SHP77 treated with DMSO at 0.1 percent for 48 hours (cell line): Measurements from ENCODE around the gene KBTBD4.

Experiments used
- DNase-seq: peaks from one replicate; lab custom pipeline; 2025; lab: John Stamatoyannopoulos, UW

The KBTBD4 gene

DNA sequence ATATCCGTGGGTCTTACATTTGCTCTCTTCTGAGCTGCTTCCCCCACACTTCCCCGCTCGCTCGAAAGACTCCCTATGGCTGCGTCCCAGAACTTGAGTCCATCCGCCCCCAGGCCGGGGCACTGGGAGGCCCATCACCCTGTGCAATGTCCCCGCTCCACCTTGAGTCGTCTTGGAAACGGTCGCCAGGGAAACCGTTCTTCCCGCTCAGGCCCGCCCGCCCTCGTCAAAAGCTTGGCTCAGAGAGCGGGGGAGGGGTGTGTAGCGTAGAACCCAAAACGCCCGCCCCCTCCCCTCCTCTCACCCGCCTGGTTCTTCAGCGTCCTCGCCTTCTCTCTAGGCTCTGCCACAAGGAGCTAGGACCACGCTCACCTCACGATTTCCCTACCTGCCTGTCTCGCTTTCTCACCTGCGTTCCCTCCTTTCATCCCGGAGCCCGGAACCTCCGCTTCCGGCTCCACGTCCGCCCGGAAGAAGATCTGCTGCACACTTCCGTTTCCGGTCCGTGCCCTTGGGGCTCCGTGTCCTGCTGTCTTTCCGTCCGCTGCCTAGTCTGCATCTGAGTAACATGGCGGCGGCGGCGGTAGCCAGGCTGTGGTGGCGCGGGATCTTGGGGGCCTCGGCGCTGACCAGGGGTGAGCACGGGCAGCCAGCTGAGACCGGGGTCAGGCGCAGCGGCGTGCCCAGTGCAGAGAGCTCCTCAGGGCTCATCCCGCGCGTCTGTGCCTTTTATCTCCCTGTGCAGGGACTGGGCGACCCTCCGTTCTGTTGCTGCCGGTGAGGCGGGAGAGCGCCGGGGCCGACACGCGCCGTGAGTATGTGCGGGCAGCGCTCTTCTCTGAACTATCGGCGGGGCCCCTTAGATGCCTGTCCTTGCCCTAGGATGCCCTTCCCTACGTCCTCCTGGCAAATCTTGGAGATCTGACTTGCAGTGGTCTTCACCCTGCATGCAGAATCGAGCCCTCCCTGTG is at the start of gene KBTBD4, which contains the start of gene NDUFS3:
KBTBD4 (minus strand) TSS at position 447 of the 971 bp plus-strand sequence; CDS start at position 428, 19 bp downstream.
NDUFS3 (plus strand) TSS at position 551 of the 971 bp plus-strand sequence; CDS start at position 569, 18 bp downstream.
- DNase-seq = peak; percentile 91

DNA sequence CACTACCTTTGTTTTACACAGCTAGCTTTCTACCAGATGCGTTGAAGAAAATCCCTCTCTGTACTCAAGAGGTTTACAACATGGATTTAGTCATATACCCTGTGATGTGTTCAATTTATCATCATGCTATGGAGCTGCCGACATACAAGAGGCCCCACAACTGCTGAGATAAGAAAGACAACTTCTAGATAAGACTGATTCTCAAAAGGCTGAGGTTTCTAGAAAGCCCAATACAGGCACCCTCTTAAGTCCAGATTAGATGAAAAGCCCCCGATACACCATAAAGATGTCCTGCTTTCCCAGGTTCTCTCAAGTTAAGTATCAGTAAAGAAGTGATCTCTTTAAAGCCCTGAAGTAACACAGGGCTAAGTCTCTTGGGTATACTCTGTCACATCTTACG is 49.3 kb upstream of the KBTBD4 start:
- no peak for DNase-seq

DNA sequence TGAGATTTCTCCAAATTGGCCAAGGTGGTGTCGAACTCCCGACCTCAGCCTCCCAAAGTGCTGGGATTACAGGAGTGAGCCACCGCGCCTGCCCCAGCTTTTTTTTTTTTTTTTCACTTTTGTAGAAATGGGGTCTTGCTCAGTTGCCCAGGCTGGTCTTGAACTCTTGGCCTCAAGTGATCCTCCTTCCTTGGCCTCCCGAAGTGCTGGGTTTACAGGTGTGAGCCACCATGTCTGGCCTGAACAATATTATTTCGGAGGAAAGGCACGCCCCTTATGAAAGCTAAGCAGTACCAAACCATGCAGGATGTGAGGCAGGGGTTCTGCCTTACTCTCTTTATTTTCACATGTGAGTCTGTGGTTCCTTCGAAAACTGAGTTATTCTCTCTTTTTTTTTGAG is 47.5 kb upstream of the KBTBD4 start:
- no peak for DNase-seq

DNA sequence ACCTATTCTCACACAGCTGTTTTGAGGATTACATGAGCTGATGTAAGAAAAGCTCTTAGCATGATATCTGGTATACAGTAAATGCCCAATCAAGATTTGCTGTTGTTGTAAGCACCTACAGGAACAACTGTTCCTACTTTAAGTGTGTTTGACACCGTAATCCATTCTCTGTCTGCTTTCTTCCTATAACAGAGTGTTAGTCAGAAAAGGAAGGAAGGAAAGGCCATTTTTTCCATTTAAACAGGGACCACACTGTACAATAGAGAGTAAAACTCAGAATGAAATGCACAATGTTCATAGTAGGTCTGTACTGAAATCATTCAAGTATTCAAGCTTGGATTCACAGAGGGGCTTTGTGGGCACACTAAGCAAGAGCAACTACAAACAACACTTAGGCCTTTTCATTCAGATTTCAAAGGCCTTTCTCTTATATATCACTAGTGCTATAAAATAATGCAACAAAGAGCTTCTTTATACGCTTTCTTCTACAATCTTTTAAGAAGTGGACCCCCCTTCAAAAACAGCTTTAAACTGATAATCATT is 42.1 kb upstream of the KBTBD4 start:
- no peak for DNase-seq

DNA sequence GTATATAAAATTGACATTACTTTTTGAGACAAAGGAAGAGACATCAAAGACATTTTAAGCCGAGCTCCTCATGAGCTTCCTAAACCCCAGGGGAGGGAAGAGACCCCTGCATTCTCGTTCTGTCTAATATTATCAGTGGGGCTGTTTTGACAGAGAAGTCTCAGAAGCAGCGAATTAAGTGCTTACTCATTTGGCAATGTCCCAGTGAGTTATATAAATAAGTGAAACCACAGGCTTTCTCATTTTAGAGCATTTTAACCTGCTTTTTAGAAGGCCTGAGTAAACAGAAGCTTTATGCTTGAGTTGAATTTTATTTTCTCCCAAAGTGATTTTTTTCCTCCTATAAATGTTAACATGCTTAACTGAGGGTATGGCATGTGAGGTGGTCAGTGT is 38.6 kb upstream of the KBTBD4 start:
- no peak for DNase-seq

DNA sequence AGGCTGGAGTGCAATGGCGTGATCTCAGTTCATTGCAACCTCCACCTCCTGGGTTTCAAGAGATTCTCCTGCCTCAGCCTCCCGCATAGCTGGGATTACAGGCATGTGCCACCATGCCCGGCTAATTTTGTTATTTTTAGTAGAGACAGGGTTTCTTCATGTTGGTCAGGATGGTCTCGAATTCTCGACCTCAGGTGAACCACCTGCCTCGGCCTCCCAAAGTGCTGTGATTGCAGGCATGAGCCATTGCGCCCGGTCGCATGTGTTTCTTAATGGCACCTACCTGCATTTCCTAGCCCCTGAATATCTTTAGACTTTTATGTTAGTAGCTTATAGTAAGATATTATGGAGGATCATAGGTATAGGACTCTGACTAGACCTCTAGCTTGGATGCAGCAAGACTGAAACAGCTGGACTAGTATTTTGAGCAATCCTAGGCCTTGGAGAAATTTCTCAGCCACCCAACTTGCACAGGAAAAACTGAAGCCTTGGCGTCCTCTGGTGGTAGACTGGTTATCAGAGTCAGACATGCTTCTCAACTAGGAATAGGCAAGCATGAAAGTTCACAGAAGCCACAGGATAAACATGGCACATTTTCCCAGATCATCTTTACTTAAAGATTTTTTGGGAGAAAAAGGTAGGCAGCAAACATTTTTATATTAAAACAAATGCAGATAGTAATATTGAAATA is 38.1 kb upstream of the KBTBD4 start:
- DNase-seq = peak; percentile 6

DNA sequence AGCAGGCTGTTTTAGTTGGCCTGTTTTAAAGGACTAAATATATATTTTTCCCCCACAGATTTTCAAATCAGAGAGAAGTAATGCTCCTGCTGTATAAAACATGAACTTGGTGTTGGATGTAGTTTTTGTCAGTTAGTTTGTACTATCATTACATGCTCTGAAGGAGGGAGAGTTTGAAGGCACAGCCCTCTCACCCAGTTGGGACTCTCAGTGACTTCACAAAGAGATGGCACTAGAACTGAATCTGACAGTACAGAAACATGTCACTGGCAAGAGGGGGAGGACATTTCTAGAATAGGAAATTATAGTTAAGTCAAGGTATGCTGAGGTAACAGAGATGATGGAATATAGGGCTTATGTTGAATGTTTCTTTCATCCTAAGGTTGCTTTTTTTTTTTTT is 36.5 kb upstream of the KBTBD4 start:
- DNase-seq = no peak

- no peak for DNase-seq
These were observed 32.6 kb upstream of the KBTBD4 start for GRCh38 chr11:47611348-47611794.

GRCh38 chr11:47609675-47610074 is 30.9 kb upstream of the KBTBD4 start:
- DNase-seq = no peak

- no peak for DNase-seq
These were observed 28.6 kb upstream of the KBTBD4 start for GRCh38 chr11:47607380-47607779.

GRCh38 chr11:47606731-47607130 is 28.0 kb upstream of the KBTBD4 start:
- DNase-seq = no peak

GRCh38 chr11:47605921-47606320 is 27.2 kb upstream of the KBTBD4 start:
- no peak for DNase-seq

GRCh38 chr11:47603295-47603694 is 24.5 kb upstream of the KBTBD4 start:
- no peak for DNase-seq

DNA sequence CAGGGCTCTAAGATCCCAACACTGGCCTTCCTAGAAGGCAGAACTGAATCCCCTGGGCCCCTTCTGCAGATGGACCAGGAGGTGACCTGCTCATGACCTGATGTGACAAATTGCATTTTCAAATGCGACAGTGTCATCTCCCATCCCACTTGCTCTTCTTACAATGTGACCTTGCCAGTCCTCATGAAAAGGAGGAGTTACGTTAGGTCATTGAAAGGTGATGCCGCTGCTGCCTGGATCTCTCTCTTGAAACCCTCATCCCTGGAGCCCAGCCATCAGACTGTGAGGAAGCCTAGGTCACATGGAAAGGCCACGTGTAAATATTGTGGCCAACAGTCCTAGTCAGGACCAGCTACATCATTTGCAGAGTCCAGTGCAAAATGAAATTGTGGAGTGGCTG is 21.1 kb upstream of the KBTBD4 start:
- no peak for DNase-seq

DNA sequence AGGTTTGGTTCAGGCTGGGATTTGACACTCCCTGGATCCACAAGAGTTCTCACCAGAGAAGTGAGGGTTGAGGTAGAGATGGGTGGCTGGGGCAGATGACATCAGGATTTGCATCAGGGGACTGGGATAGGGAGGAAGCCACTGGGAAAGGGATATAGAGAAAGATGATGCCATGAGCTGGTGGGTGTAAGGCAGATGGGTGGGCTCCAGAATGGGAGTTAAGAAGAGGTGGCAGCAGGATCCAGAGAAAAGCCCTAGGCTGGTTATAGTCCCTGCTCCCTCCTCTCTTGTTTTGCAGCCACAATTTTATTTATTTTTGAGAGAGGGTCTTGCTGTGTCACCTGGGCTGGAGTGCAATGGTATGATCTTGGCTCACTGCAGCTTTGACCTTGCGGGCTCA is 17.2 kb upstream of the KBTBD4 start:
- DNase-seq = no peak

DNA sequence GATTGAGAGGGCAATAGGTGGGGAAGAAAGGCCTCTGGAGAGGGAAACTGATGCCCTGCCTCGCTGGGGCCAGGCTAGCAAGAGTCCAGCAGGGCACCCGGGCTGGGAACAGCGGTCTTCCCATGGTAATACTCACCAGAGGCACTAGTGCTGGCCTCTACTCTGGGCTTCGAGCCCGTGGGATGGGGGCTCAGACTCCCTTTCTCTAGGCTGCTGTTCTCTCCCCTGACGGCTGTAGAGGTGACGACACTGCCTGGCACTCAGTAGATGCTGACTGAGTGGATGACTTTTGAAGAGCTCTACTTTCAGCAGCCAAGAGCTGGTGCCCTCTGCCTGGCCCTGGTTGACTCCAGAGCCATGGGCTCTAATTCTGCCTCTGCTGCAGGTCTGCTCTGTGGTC is 16.3 kb upstream of the KBTBD4 start:
- DNase-seq = no peak

DNA sequence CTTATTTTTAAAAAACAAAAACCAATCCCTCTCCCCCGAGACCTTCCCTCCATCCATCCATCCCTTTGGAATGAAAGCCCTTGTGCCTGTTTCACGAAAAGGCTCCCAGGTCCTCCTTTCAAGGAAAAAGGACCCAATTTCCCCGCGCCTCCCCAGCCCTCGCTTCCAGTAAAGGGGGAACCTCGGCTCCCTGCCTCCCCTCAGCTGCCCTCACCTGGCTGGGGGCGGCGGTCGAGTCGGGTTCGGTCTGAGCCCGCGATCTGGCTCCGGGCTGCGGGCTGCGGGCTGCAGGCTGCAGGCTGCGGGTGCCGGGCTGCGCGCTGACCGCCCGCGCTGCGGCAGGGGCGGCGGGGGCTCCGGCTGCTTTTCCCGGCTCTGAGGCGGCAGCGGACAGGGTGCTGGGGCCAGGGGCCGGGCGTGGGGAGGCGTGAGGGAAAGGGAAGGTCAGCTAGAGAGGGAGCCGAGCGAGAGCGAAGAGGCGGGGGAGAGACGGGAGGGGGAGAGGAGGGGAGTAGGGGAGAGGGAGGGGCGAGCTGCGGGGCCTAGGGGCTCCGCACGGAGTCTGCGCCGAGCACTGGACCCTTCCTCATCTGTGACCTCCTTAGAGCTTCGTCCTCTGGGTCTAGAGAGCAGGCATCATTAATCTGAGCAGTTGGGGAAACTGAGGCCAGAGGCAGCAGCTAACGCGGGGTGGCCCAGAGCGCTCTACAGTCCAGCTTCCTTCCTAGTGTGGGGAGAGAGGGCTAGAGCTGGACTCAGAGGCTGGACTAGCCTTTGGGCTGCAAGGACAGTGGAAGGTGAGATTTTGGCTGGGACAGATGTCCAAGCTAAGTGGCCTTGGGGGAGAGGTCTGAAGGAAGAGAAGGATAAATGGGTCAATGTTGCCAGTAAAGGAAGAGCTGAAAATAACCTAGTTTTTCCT is 15.4 kb upstream of the KBTBD4 start, which contains the start of gene C1QTNF4:
C1QTNF4 (minus strand) TSS at position 478 of the 922 bp plus-strand sequence. CDS start 3,601 bp downstream, outside the sequence.
- no peak for DNase-seq

GRCh38 chr11:47593492-47593933 is 14.7 kb upstream of the KBTBD4 start:
- DNase-seq = no peak

- no peak for DNase-seq
These were observed 14.2 kb upstream of the KBTBD4 start for GRCh38 chr11:47592970-47593369.

- DNase-seq = no peak
These were observed 13.5 kb upstream of the KBTBD4 start for GRCh38 chr11:47592251-47592650.

DNA sequence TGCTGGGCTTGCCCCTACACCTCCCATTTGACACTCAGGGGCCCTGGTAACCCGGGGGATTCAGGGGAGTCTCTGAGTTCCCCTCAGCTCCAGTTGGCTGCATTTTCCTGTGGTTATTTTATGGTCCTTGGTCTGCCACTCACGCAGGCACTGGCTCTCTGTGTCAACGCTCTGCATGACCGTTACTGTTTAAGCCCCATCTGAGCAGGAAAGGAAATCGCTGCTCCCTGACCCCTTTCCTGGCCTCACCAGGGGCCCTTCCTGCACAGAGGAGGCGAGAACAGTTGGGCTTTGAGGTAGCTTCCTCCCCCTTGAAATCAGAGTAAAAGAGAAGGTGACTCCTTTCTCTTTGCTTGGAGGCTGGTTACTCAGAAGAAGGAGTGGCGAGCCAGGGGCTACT is 13.0 kb upstream of the KBTBD4 start:
- no peak for DNase-seq
